ENCODE measurements around the gene CYP26C1. TPM values are rescaled to one million over a fixed set of nuclear protein-coding genes. Genes with fewer than 3 reads are reported as not detected.

CYP26C1 gene
- total RNA-seq, 1 donor from 2014 or later = not detected

DNA sequence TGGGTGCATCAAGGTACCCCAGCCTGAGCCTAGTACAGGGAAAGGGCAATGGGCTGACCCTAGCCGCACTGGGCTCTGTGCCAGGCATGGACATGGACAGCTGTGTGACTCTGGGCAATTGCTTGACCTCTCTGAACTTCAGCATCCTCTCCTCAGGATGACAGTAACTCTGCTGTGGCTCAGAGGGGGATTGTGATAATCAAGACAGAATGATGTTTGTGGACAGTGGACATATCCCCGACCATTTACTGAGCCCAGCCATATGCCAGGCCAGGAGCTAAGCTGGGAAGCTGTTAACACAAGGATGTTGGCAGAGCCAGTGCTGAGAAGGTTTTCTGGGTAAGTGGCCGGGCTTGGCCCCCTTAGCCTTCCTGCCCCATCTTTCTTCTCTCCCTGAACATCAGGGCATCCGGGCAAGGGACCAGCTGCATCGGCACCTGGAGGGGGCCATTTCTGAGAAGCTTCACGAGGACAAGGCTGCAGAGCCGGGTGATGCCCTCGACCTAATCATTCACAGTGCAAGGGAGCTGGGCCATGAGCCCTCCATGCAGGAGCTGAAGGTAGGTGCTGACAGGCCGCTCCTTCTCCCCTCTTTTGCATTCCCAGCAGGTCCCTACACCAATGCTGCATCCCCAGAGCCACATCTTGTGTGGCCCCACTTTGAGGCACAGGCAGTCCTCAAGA is 3.5 kb downstream of the CYP26C1 start:
- DNase-seq = no peak

- DNase-seq = no peak
Observed at GRCh38 chr10:93064874-93065660, 4.5 kb downstream of the CYP26C1 start.

DNA sequence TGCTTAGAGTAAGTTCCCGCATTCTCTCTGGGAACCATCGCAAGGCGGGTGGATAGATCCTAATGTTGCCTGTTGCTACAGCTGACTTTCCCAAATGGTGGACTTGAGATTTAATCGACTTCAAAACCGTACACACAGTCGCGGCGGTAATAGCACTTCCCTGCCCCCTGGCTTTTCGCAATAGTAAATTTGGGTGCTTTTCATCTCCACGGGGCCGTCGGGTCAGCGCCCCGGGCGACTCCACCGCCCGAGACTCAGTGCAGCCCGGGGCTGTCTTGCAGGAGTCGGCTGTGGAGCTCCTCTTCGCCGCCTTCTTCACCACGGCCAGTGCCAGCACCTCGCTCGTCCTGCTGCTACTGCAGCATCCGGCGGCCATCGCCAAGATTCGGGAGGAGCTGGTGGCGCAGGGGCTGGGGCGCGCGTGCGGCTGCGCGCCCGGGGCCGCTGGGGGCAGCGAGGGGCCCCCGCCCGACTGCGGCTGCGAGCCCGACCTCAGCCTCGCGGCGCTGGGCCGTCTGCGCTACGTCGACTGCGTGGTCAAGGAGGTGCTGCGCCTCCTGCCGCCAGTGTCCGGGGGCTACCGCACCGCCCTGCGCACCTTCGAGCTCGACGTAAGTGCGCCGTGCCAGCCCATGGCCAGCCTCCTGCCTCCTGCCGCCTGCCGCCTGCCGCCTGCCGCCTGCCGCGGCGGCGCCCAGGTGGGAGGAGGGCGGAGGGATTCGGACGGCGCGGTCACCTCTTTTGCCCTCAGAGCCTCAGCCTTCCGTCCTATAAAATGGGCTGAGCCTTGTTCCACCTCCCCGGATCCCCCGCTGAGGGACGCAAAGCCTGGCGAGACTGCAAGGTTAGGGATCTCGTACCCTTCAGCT is 5.3 kb downstream of the CYP26C1 start:
- DNase-seq = no peak

DNA sequence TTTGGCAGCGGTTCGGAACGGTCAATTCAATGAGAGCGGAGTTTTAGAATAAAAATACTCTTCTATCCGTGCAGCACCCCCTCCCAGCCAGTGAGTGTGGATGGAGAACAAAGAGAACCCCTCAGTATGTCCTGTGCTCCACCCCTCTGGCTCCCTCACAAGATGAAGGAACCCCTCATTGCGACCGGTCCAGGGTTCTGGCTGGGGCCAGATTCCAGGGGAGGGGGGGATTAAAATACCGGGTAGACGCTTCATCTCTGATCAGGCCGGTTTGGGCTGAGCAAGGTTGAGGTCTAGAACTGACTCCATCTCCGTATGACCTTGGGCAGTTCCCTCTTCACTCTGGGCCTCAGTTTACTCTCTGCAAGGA is 5.9 kb downstream of the CYP26C1 start:
- DNase-seq = no peak

- no peak for DNase-seq
Observed at GRCh38 chr10:93067443-93068365, 7.1 kb downstream of the CYP26C1 start.

GRCh38 chr10:93068411-93069244 is 8.0 kb downstream of the CYP26C1 start:
- DNase-seq = peak; percentile 56

- no peak for DNase-seq
Observed at GRCh38 chr10:93069245-93069561, 8.6 kb downstream of the CYP26C1 start.

- no peak for DNase-seq
Observed at GRCh38 chr10:93070378-93071176, 10.0 kb downstream of the CYP26C1 start.

- no peak for DNase-seq
Observed at GRCh38 chr10:93071177-93071472, 10.5 kb downstream of the CYP26C1 start.

GRCh38 chr10:93071674-93072224 is 11.2 kb downstream of the CYP26C1 start:
- no peak for DNase-seq

GRCh38 chr10:93072225-93072712 is 11.7 kb downstream of the CYP26C1 start:
- DNase-seq = no peak

DNA sequence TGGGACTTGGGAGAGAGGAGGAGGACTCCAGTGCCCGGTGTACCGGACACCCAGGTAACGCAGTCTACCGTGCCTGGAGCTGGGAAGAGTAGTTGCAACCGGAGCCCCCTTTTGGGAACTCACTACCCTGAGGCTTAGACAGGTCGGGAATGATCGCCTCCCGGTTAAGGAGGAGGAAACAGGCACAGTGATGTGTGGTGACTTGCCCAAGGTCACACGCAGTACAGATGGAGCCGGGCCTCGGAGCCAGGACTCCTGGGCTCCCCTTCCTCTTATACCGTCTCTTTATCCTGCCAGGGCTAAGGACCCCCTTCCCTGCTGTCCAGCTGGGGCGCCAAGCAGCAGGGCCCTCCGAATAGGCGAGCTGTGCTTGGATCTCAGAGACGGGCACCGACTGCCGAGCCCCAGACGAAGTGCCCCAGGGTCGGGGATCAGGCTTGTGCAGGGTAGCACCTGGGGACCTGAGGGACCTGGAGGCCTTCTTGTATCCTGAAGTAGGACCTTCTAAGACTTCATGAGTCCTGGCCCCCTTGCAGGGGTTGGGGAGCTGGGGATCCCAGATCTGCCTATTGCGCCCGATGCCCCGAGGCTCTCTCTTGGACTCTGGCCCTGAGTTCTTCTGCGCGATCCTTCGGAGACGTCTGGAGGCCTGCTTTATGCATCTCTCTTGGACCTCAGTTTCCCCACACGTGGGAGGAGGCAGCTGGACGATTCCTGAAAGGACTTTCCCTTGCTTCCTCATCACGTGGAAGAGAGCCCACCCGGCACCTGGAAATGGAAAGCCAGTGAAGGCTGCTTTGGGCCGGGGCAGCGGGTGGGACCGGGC is 12.3 kb downstream of the CYP26C1 start:
- no peak for DNase-seq

DNA sequence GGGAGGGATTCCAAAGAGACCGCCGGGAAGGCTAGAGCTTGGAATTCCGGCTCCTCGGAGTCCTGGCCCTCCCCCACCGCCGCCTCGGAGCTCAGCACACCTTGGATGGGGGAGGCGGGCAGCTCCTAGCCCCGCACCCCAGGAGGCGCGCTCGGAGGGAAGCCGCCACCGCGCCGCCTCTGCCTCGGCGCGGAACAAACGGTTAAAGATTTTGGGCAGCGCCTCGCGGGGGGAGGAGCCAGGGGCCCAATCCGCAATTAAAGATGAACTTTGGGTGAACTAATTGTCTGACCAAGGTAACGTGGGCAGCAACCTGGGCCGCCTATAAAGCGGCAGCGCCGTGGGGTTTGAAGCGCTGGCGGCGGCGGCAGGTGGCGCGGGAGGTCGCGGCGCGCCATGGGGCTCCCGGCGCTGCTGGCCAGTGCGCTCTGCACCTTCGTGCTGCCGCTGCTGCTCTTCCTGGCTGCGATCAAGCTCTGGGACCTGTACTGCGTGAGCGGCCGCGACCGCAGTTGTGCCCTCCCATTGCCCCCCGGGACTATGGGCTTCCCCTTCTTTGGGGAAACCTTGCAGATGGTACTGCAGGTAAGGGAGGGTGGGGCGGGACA is 13.0 kb downstream of the CYP26C1 start, which contains the start of gene CYP26A1:
Gene CYP26A1 (plus strand): TSS at position 355 of the 608 bp plus-strand sequence. CDS start 42 bp downstream, at position 397.
- no peak for DNase-seq

DNA sequence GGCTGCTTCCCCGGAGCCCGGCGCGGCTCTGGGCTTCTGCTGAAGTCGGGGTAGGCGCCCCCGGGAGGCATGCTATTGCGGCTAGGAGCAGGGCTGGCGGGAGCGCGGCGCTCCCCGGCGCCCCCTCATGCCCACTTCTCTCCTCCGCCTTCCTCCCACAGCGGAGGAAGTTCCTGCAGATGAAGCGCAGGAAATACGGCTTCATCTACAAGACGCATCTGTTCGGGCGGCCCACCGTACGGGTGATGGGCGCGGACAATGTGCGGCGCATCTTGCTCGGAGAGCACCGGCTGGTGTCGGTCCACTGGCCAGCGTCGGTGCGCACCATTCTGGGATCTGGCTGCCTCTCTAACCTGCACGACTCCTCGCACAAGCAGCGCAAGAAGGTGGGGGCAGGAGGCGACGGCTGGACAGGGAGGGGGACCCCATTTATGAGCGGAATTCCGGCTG is 13.6 kb downstream of the CYP26C1 start:
- no peak for DNase-seq

- no peak for DNase-seq
Observed at GRCh38 chr10:93074597-93075368, 14.2 kb downstream of the CYP26C1 start.

DNA sequence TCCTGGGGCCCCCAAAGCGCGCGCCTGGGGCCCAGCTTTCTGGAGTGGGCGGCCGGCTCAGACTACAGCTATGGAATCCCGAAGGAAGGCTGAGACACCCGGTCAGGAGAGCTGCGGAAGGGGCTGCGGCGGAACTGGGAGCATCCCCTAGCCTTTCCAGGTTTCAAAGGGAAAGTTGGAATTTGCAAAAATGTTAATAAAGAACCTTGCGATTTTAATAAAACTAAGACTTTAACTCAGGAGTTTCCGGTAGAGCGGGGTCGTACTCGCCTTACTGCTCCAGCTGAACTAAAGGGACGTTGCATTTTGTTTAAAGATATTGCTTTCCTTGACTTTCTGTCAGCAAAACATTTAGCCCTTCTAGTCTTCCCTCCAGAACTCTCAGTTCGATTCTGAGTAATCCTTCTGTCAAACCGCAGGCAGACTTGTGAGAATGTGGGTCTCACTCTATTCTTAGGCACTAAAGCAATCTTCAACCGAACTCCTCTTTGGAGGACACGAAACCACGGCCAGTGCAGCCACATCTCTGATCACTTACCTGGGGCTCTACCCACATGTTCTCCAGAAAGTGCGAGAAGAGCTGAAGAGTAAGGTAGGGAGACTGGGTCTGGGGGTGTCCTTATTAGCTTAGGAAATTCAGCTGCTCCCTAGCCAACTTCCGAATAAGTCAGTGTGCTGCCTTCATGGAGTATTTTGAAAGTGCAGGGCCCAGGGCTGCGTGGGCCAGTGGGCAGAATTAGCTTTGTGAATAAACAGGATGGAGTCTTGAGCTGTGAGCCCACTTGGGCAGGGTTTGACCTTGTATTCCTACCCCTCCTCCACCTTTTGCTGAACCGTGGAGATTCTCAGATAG is 15.0 kb downstream of the CYP26C1 start:
- no peak for DNase-seq

Data from tongue (tissue), 2 donors.